Naive thymus-derived CD4-positive, alpha-beta T cell (primary cell): ENCODE data around the gene PXDC1. TPM values are rescaled to one million over a fixed set of nuclear protein-coding genes. Genes with fewer than 3 reads are reported as not detected.

Experiments used
- ATAC-seq: fragments of 150-1000 bp; cut with Tn5 transposase; 2 replicates; pipeline ENCODE4 v1.10.0; 2021; ENCODE audit warnings: mild to moderate bottlenecking, moderate library complexity
- CTCF ChIA-PET: fragments of 350-600 bp; sonication (Branson Sonifier 250); formaldehyde crosslinking; loops from one replicate; lab custom pipeline; 2021; ENCODE audit warnings: antibody characterized with exemption; lab: Charles Lee
- POLR2A ChIA-PET: fragments of 350-600 bp; sonication (Branson Sonifier 250); formaldehyde crosslinking; loops from one replicate; lab custom pipeline; 2021; ENCODE audit warnings: antibody characterized with exemption, inconsistent platforms; lab: Charles Lee
- DNase-seq, 9 donors: peaks; one replicate each; pipeline versions ENCODE4 v3.0.0 to v3.0.0-alpha.2; 2020 to 2022; ENCODE audit warnings: mixed read lengths in 1 of 9
- H3K27ac ChIP-seq: one replicate; pipeline ENCODE4 v1.7.0; 2013; ENCODE audit warnings: mild to moderate bottlenecking, low read depth, low read length, moderate library complexity
- H3K27me3 ChIP-seq, 2 donors: one replicate each; pipeline ENCODE4 v1.7.0; 2013; ENCODE audit warnings: low read length in 2 of 2, mild to moderate bottlenecking in 2 of 2, moderate library complexity in 2 of 2; ENCODE audit not compliant: control insufficient read depth in 2 of 2, insufficient read depth in 2 of 2
- H3K36me3 ChIP-seq, 3 experiments: 1 replicate in 2 of 3; 2 replicates in 1 of 3; pipeline ENCODE4 v1.7.0; 2013; ENCODE audit warnings: low read length in 3 of 3, mild to moderate bottlenecking in 3 of 3, moderate library complexity in 1 of 3; ENCODE audit not compliant: insufficient read depth in 3 of 3, control insufficient read depth in 2 of 3
- H3K4me1 ChIP-seq, 2 donors: one replicate each; pipeline ENCODE4 v1.7.0; 2013; ENCODE audit warnings: low read length in 2 of 2, mild to moderate bottlenecking in 2 of 2, moderate library complexity in 1 of 2; ENCODE audit not compliant: control insufficient read depth in 2 of 2, insufficient read depth in 2 of 2
- H3K4me3 ChIP-seq: 2 replicates; pipeline ENCODE4 v1.7.0; 2013; ENCODE audit warnings: mild to moderate bottlenecking, low read length
- H3K9me3 ChIP-seq, 3 experiments: 1 replicate in 2 of 3; 2 replicates in 1 of 3; pipeline ENCODE4 v1.7.0; 2013; ENCODE audit warnings: low read length in 3 of 3; ENCODE audit not compliant: control insufficient read depth in 2 of 3
- H3K27ac Mint-ChIP-seq, 9 donors: one replicate each; pipeline ENCODE4 v1.8.0; 2020 to 2022; ENCODE audit warnings: mixed read lengths in 9 of 9, mild to moderate bottlenecking in 8 of 9, moderate library complexity in 5 of 9, inconsistent platforms in 2 of 9
- H3K27me3 Mint-ChIP-seq, 5 donors: one replicate each; pipeline ENCODE4 v1.8.0; 2021 to 2022; ENCODE audit warnings: mixed read lengths in 5 of 5, mild to moderate bottlenecking in 1 of 5
- H3K36me3 Mint-ChIP-seq, 5 donors: one replicate each; pipeline ENCODE4 v1.8.0; 2020 to 2022; ENCODE audit warnings: mixed read lengths in 5 of 5, mild to moderate bottlenecking in 3 of 5, inconsistent platforms in 1 of 5
- H3K4me1 Mint-ChIP-seq, 7 donors: one replicate each; pipeline ENCODE4 v1.8.0; 2020 to 2022; ENCODE audit warnings: mixed read lengths in 7 of 7, mild to moderate bottlenecking in 3 of 7, inconsistent platforms in 1 of 7
- H3K4me3 Mint-ChIP-seq, 10 donors: one replicate each; pipeline ENCODE4 v1.8.0; 2020 to 2022; ENCODE audit warnings: mild to moderate bottlenecking in 10 of 10, mixed read lengths in 10 of 10, moderate library complexity in 6 of 10, inconsistent platforms in 2 of 10
- H3K9me3 Mint-ChIP-seq, 11 donors: one replicate each; pipeline ENCODE4 v1.8.0; 2020 to 2022; ENCODE audit warnings: mixed read lengths in 11 of 11, mild to moderate bottlenecking in 4 of 11, inconsistent platforms in 1 of 11, moderate library complexity in 1 of 11
- intact Hi-C, 2 donors: fragments of 100-400 bp; cut with micrococcal nuclease; formaldehyde crosslinking; loops; one replicate each; pipeline ENCODE4 v1.15.1; 2023
- polyA plus RNA-seq, 2 donors: library from polyadenylated mRNA; unstranded; fragments of 300-500 nt; fragmentation: Illumina TruSeq; gene quantifications; one replicate each; pipeline ENCODE4 v1.2.3, GENCODE V29; 2021
- total RNA-seq, 6 experiments: library from RNA in 5 of 6; stranded (reverse) in 5 of 6; gene quantifications; 1 replicate in 5 of 6; 2 replicates in 1 of 6; pipeline ENCODE4 v1.2.3 and lab custom pipeline; 2021 to 2026

Gene PXDC1
- total and polyA plus RNA-seq, 7 experiments from 2014 or later = 0.29 to 0.68 (median 0.39) TPM; not detected in 2

- peaks cover 0 to 5% of the 10 kb centered on the region in 2 donors for H3K4me1 ChIP-seq
- no peaks in the 10 kb centered on the region for H3K27me3 ChIP-seq
- POLR2A ChIA-PET = interaction anchor here (0.6 kb wide), 1 partner anchor 190 kb away, joined by 3 read pairs; no protein-coding TSS in a partner anchor
- Mint-ChIP-seq H3K27ac (peak overlapping the region in 1 of 9 donors; percentile 52), H3K27me3 (peaks cover 17 to 37% (median 20%) of the 10 kb centered on the region in 5 donors), H3K9me3 (no peaks in the 10 kb centered on the region), H3K4me3 (peak overlapping the region in 1 of 10 donors; percentile 11), H3K4me1 (peaks cover 0 to 14% (median 12%) of the 10 kb centered on the region in 7 donors), H3K36me3 (no peaks in the 10 kb centered on the region)
- no peak overlapping the region for H3K4me3 ChIP-seq
- no peaks in the 10 kb centered on the region for H3K36me3 ChIP-seq
- ATAC-seq (no peak), DNase-seq (no peak)
- no peak overlapping the region for H3K27ac ChIP-seq
- H3K9me3 ChIP-seq = no peaks in the 10 kb centered on the region
- CTCF ChIA-PET = interaction anchor here (0.5 to 3.3 kb wide), 15 partner anchors 9 to 656 kb away, joined by 3 to 21 read pairs (median 4); a partner anchor contains a TSS
- intact Hi-C loops = loop anchor here (1.0 to 5.0 kb wide), 3 partner anchors 105 to 394 kb away; partner anchors contain the start of genes ECI2 (in 1 of the 2) and FAM50B (in 1 of the 2)
These were observed 8.0 kb downstream of the PXDC1 start for GRCh38 chr6:3743541-3743940.

DNA sequence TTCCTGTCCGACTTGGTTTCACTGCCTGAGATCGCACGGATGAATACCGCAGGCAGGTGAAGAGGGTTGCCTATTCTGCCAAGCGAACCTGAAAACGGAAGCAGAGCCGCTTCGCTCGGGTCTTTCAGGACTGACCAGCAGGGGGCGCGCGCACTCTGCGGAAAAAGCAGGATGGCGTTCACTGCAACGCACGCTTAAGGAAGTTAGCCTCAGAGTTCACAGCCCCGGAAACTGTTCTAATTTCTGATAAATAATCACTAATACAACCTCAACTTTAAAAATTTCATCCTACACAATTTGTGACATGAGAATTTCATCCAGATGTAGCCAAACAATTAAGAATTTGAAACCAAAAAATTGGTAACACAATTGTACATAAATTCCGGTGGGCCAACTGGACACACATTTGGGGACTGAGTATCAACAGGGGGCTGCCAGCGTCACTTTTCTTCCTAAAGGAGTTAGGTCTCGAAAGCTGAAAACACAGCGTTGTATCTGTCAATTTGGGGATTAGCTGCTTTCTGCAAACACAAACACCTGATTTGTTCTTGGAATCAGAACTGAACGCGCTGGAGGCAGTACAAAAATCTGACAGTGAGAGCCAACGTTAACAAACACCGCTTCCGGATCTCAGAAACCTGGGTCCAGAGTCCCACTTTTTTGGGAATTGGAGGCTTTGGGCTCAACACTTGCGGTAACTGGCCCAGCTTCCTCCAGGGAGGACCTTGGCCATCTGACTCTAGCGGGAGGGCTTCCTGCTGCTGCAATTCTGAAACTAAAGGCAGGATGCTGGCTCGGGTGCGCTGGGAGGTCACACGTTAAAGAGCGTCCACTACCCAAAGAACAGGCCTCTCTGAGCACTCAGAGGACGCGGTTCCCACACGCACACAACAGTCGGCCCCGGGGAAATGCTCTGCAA, 8.8 kb downstream of the PXDC1 start:
- H3K9me3 Mint-ChIP-seq = no peaks in the 10 kb centered on the region
- intact Hi-C loops = loop anchor here (1.0 to 5.0 kb wide), 10 partner anchors 106 to 468 kb away; partner anchors contain the start of genes FAM50B (in 2 of the 2) and ECI2 (in 1 of the 2)
- no peaks in the 10 kb centered on the region for H3K27me3 ChIP-seq
- peak overlapping the region in 7 of 9 donors; percentile 2 to 81 (median 38) for H3K27ac Mint-ChIP-seq
- ChIA-PET POLR2A (interaction anchor here (0.6 to 1.0 kb wide), 2 partner anchors 191 to 271 kb away, joined by 3 to 4 read pairs; no protein-coding TSS in a partner anchor), CTCF (interaction anchor here (0.5 to 3.3 kb wide), 18 partner anchors 8 to 1989 kb away, joined by 3 to 21 read pairs (median 4); a partner anchor contains a TSS)
- H3K36me3 ChIP-seq = no peaks in the 10 kb centered on the region
- peaks cover 0 to 14% (median 12%) of the 10 kb centered on the region in 7 donors for H3K4me1 Mint-ChIP-seq
- H3K4me1 ChIP-seq = peaks cover 0 to 5% of the 10 kb centered on the region in 2 donors
- H3K4me3 ChIP-seq = no peak overlapping the region
- H3K27me3 Mint-ChIP-seq = peaks cover 11 to 29% (median 17%) of the 10 kb centered on the region in 5 donors
- H3K9me3 ChIP-seq = no peaks in the 10 kb centered on the region
- no peaks in the 10 kb centered on the region for H3K36me3 Mint-ChIP-seq
- ATAC-seq (peak; percentile 94), DNase-seq (peak; percentile 73 to 92 (median 85))
- H3K27ac ChIP-seq = no peak overlapping the region
- H3K4me3 Mint-ChIP-seq = peak overlapping the region; percentile 26 to 73 (median 58)

DNA sequence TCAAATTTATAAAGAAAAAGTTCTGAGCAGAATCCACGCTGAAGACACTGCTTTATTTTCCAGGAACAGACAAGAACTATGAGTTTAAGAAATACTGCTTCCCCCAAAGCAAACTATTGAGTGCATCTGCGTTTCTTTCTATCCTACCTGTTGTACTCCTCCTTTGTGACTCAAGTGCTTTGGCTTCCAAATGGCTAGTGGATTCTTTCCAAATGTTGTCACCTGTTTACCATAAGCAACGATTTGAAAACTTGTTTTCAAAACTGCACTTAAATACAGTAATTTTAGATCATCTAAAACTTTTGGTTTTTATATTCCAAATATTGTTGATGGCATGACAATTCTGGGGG, 9.5 kb downstream of the PXDC1 start:
- Mint-ChIP-seq H3K4me3 (peak overlapping the region in 6 of 10 donors; percentile 26 to 73 (median 64)), H3K4me1 (peaks cover 0 to 14% (median 12%) of the 10 kb centered on the region in 7 donors), H3K27ac (peak overlapping the region in 2 of 9 donors; percentile 14 to 81), H3K36me3 (no peaks in the 10 kb centered on the region), H3K9me3 (no peaks in the 10 kb centered on the region), H3K27me3 (peaks cover 8 to 23% (median 14%) of the 10 kb centered on the region in 5 donors)
- ATAC-seq (no peak), DNase-seq (no peak)
- Histone ChIP-seq H3K4me1 (peaks cover 0 to 5% of the 10 kb centered on the region in 2 donors), H3K27me3 (no peaks in the 10 kb centered on the region), H3K27ac (no peak overlapping the region), H3K4me3 (no peak overlapping the region), H3K36me3 (no peaks in the 10 kb centered on the region), H3K9me3 (no peaks in the 10 kb centered on the region)
- CTCF ChIA-PET = interaction anchor here (0.6 to 3.3 kb wide), 13 partner anchors 11 to 937 kb away, joined by 3 to 21 read pairs (median 3); a partner anchor contains a TSS
- POLR2A ChIA-PET = interaction anchor here (1.2 kb wide), 1 partner anchor 14 kb away, joined by 3 read pairs; no protein-coding TSS in a partner anchor
- intact Hi-C loops = loop anchor here (1.0 to 5.0 kb wide), 10 partner anchors 107 to 468 kb away; partner anchors contain the start of genes FAM50B (in 2 of the 2) and ECI2 (in 1 of the 2)

- Histone ChIP-seq H3K4me1 (peaks cover 0 to 5% of the 10 kb centered on the region in 2 donors), H3K27me3 (no peaks in the 10 kb centered on the region), H3K9me3 (no peaks in the 10 kb centered on the region), H3K27ac (no peak overlapping the region), H3K36me3 (no peaks in the 10 kb centered on the region), H3K4me3 (no peak overlapping the region)
- CTCF ChIA-PET = interaction anchor here (0.7 to 3.3 kb wide), 12 partner anchors 10 to 937 kb away, joined by 3 to 21 read pairs (median 4); a partner anchor contains a TSS
- intact Hi-C loops = loop anchor here in 1 of 2 donors (5.0 kb wide), 1 partner anchor 396 kb away; the partner anchor contains the start of gene ECI2
- H3K4me3 Mint-ChIP-seq = no peak overlapping the region
- H3K9me3 Mint-ChIP-seq = no peaks in the 10 kb centered on the region
- peaks cover 0 to 14% (median 12%) of the 10 kb centered on the region in 7 donors for H3K4me1 Mint-ChIP-seq
- H3K36me3 Mint-ChIP-seq = no peaks in the 10 kb centered on the region
- no peak overlapping the region for H3K27ac Mint-ChIP-seq
- H3K27me3 Mint-ChIP-seq = peaks cover 8 to 22% (median 15%) of the 10 kb centered on the region in 5 donors
- ATAC-seq (no peak), DNase-seq (no peak)
- POLR2A ChIA-PET = interaction anchor here (1.2 kb wide), 1 partner anchor 13 kb away, joined by 3 read pairs; no protein-coding TSS in a partner anchor
These were observed 10.0 kb downstream of the PXDC1 start for GRCh38 chr6:3741477-3741871.

- Mint-ChIP-seq H3K36me3 (no peaks in the 10 kb centered on the region), H3K4me1 (peaks cover 0 to 14% (median 12%) of the 10 kb centered on the region in 7 donors), H3K4me3 (no peak overlapping the region), H3K9me3 (no peaks in the 10 kb centered on the region), H3K27me3 (peaks cover 8 to 20% (median 14%) of the 10 kb centered on the region in 5 donors), H3K27ac (no peak overlapping the region)
- CTCF ChIA-PET = interaction anchor here (0.7 to 3.3 kb wide), 9 partner anchors 9 to 461 kb away, joined by 3 to 21 read pairs (median 5); a partner anchor contains a TSS
- POLR2A ChIA-PET = interaction anchor here (1.2 kb wide), 1 partner anchor 12 kb away, joined by 3 read pairs; no protein-coding TSS in a partner anchor
- H3K36me3 ChIP-seq = no peaks in the 10 kb centered on the region
- no peaks in the 10 kb centered on the region for H3K9me3 ChIP-seq
- DNase-seq (no peak), ATAC-seq (no peak)
- no peak overlapping the region for H3K4me3 ChIP-seq
- H3K27me3 ChIP-seq = no peaks in the 10 kb centered on the region
- H3K4me1 ChIP-seq = peaks cover 0 to 5% of the 10 kb centered on the region in 2 donors
- H3K27ac ChIP-seq = no peak overlapping the region
- intact Hi-C loops = loop anchor here in 1 of 2 donors (5.0 kb wide), 1 partner anchor 396 kb away; the partner anchor contains the start of gene ECI2
These were observed 10.7 kb downstream of the PXDC1 start for GRCh38 chr6:3740551-3741476.
